Esophagus muscularis mucosa (tissue), 4 donors: ENCODE measurements around the gene PLA2G4F. TPM values are rescaled to one million over a fixed set of nuclear protein-coding genes. Genes with fewer than 3 reads are reported as not detected.

Experiments used
- DNase-seq: peaks from one replicate; pipeline ENCODE4 v3.0.0-alpha.2; 2017; ENCODE audit errors: extremely low spot score
- H3K27ac ChIP-seq, 4 donors: fragments of 200-600 bp; sonication (generic); replicated peaks in 1 of 4; 1 replicate in 3 of 4; 2 replicates in 1 of 4; pipeline ENCODE4 v1.5.1; 2016 to 2019; ENCODE audit warnings: mild to moderate bottlenecking in 1 of 4
- H3K27me3 ChIP-seq, 4 donors: fragments of 200-600 bp; sonication (generic); one replicate each; pipeline versions ENCODE4 v1.5.1 to v1.6.0; 2016 to 2019
- H3K36me3 ChIP-seq, 4 donors: fragments of 200-600 bp; sonication (generic); one replicate each; pipeline ENCODE4 v1.5.1; 2016 to 2019
- H3K4me1 ChIP-seq, 4 donors: fragments of 200-600 bp; sonication (generic); one replicate each; pipeline ENCODE4 v1.5.1; 2016 to 2019
- H3K4me3 ChIP-seq, 4 donors: fragments of 200-600 bp; sonication (generic); 1 replicate in 2 of 4; 2 replicates in 2 of 4; pipeline ENCODE4 v1.5.1; 2016 to 2019; ENCODE audit warnings: mild to moderate bottlenecking in 4 of 4, moderate library complexity in 1 of 4
- H3K9me3 ChIP-seq, 4 donors: fragments of 200-600 bp; sonication (generic); 1 replicate in 3 of 4; 2 replicates in 1 of 4; pipeline ENCODE4 v1.5.1; 2016 to 2019
- CTCF ChIP-seq, 3 experiments: fragments of 200-600 bp in 2 of 3; fragments of 450-650 bp in 1 of 3; sonication (generic) in 2 of 3; IDR thresholded peaks; one replicate each; pipeline ENCODE4 v1.5.1; 2017 to 2019; ENCODE audit warnings: antibody characterized with exemption in 3 of 3, mild to moderate bottlenecking in 2 of 3, moderate library complexity in 1 of 3
- EP300 ChIP-seq: sonication (generic); formaldehyde crosslinking; IDR thresholded peaks from one replicate; pipeline ENCODE4 v1.6.1; 2017; ENCODE audit warnings: antibody characterized with exemption
- POLR2A ChIP-seq: fragments of 450-650 bp; IDR thresholded peaks from one replicate; pipeline ENCODE4 v1.6.1; 2017; ENCODE audit warnings: antibody characterized with exemption, moderate library complexity, mild to moderate bottlenecking, low read depth
- POLR2AphosphoS5 ChIP-seq, 2 donors: sonication (generic); formaldehyde crosslinking; IDR thresholded peaks; one replicate each; pipeline ENCODE4 v1.6.1; 2017; ENCODE audit warnings: antibody characterized with exemption in 2 of 2
- WGBS: methylation state at CpG from one replicate; pipeline ENCODE4 v1.1.5; 2018; 5-methylcytosine and 5-hydroxymethylcytosine counted together
- intact Hi-C: fragments of 100-400 bp; cut with DNase I; formaldehyde crosslinking; loops from one replicate; pipeline ENCODE4 v1.15.1; 2023
- total RNA-seq, 4 donors: library from RNA; depleted of rRNA; stranded (reverse); fragments of >200 nt; gene quantifications; one replicate each; pipeline versions ENCODE4 v1.1.0 to v1.2.1, GENCODE V29; 2016

Gene PLA2G4F
- total RNA-seq, 4 donors from 2014 or later: 0.11 TPM; not detected in 3

GRCh38 chr15:42158941-42159340, 2.5 kb upstream of the PLA2G4F start:
- no peaks in the 10 kb centered on the region for H3K9me3 ChIP-seq
- intact Hi-C loops: no loop called here
- no peak for TF ChIP-seq POLR2A
- TF ChIP-seq EP300: no peak
- TF ChIP-seq CTCF (IDR thresholded peaks at IDR 0.05): no peak
- TF ChIP-seq POLR2AphosphoS5 (IDR thresholded peaks at IDR 0.05): no peak
- H3K27me3 ChIP-seq: peaks cover 0 to 3% (median 0%) of the 10 kb centered on the region in 4 donors
- H3K36me3 ChIP-seq: peaks cover 38 to 58% (median 55%) of the 10 kb centered on the region in 4 donors
- no peak for DNase-seq
- peak overlapping the region in 1 of 4 donors; percentile 8 for H3K27ac ChIP-seq
- H3K4me1 ChIP-seq: peaks cover 9 to 28% (median 18%) of the 10 kb centered on the region in 4 donors
- no peak overlapping the region for H3K4me3 ChIP-seq
- WGBS: no CpG with 5 or more reads among the region's 10 CpGs

- intact Hi-C loops: no loop called here
- 69% methylated on average over 7 of the region's 8 CpGs for WGBS
- Histone ChIP-seq H3K9me3 (no peaks in the 10 kb centered on the region), H3K27ac (peak overlapping the region in 1 of 4 donors; percentile 8), H3K27me3 (peaks cover 0 to 5% (median 0%) of the 10 kb centered on the region in 4 donors), H3K4me3 (no peak overlapping the region), H3K4me1 (peaks cover 9 to 28% (median 18%) of the 10 kb centered on the region in 4 donors), H3K36me3 (peaks cover 30 to 51% (median 47%) of the 10 kb centered on the region in 4 donors)
- TF ChIP-seq POLR2A (no peak), POLR2AphosphoS5 (IDR thresholded peaks at IDR 0.05) (no peak), CTCF (IDR thresholded peaks at IDR 0.05) (no peak), EP300 (no peak)
- no peak for DNase-seq
Observed at GRCh38 chr15:42157981-42158765, 1.7 kb upstream of the PLA2G4F start.

GRCh38 chr15:42157381-42157780, 945 bp upstream of the PLA2G4F start:
- Histone ChIP-seq H3K4me1 (peaks cover 9 to 28% (median 18%) of the 10 kb centered on the region in 4 donors), H3K9me3 (no peaks in the 10 kb centered on the region), H3K27ac (no peak overlapping the region), H3K36me3 (peaks cover 22 to 43% (median 39%) of the 10 kb centered on the region in 4 donors), H3K4me3 (no peak overlapping the region), H3K27me3 (peaks cover 0 to 9% (median 0%) of the 10 kb centered on the region in 4 donors)
- DNase-seq: no peak
- no peak for TF ChIP-seq POLR2AphosphoS5 (IDR thresholded peaks at IDR 0.05)
- TF ChIP-seq EP300: no peak
- TF ChIP-seq POLR2A: no peak
- no peak for TF ChIP-seq CTCF (IDR thresholded peaks at IDR 0.05)
- intact Hi-C loops: no loop called here
- 98% methylated on average over 8 of the region's 8 CpGs for WGBS

- H3K9me3 ChIP-seq: no peaks in the 10 kb centered on the region
- H3K27ac ChIP-seq: no peak overlapping the region
- no peak for DNase-seq
- WGBS: 71% methylated on average over 21 of the region's 27 CpGs
- intact Hi-C loops: no loop called here
- H3K36me3 ChIP-seq: peaks cover 10 to 26% (median 22%) of the 10 kb centered on the region in 4 donors
- H3K4me3 ChIP-seq: no peak overlapping the region
- H3K4me1 ChIP-seq: peaks cover 9 to 28% (median 18%) of the 10 kb centered on the region in 4 donors
- peaks cover 0 to 9% (median 0%) of the 10 kb centered on the region in 4 donors for H3K27me3 ChIP-seq
- TF ChIP-seq POLR2AphosphoS5 (IDR thresholded peaks at IDR 0.05) (no peak), EP300 (no peak), POLR2A (no peak), CTCF (IDR thresholded peaks at IDR 0.05) (no peak)
Observed at GRCh38 chr15:42155546-42156242, 742 bp downstream of the PLA2G4F start.
